Hematopoietic multipotent progenitor cell treated with erythropoietin and hydrocortisone succinate and interleukin-3 and kit ligand, for 6 days (in vitro differentiated cells): ENCODE results near the gene NPHP1.
"Not testable (repeated sequence)": the region's sequence is repeated elsewhere in the genome, so short reads cannot be mapped to it uniquely, and the experiment has no call there.

ENCODE experiments used
- DNase-seq: peaks from one replicate; pipeline ENCODE4 v3.0.0-alpha.2; 2015

The NPHP1 gene

GRCh38 chr2:110204408-110205385 lies at the start of gene NPHP1:
Gene NPHP1 (minus strand): TSS chr2:110205013. CDS start chr2:110204968, 45 bp downstream.
- peak; percentile 87 for DNase-seq

- DNase-seq, result not testable (repeated sequence)
These were observed 43.4 kb upstream of the NPHP1 start for GRCh38 chr2:110248081-110248795.

GRCh38 chr2:110245488-110246435 lies 40.9 kb upstream of the NPHP1 start:
- DNase-seq, result not testable (repeated sequence)

- not testable (repeated sequence) for DNase-seq
These were observed 38.5 kb upstream of the NPHP1 start for GRCh38 chr2:110243283-110243682.

- not testable (repeated sequence) for DNase-seq
These were observed 29.7 kb upstream of the NPHP1 start for GRCh38 chr2:110234514-110234913.

GRCh38 chr2:110229886-110230285 lies 25.1 kb upstream of the NPHP1 start:
- DNase-seq, result not testable (repeated sequence)

- not testable (repeated sequence) for DNase-seq
These were observed 17.8 kb upstream of the NPHP1 start for GRCh38 chr2:110222626-110223025.

GRCh38 chr2:110221938-110222337 lies 17.1 kb upstream of the NPHP1 start:
- no peak for DNase-seq

- DNase-seq, result no peak
These were observed 15.4 kb upstream of the NPHP1 start for GRCh38 chr2:110220190-110220564.

- no peak for DNase-seq
These were observed 14.8 kb upstream of the NPHP1 start for GRCh38 chr2:110219496-110220189.

GRCh38 chr2:110218889-110219288 lies 14.1 kb upstream of the NPHP1 start:
- DNase-seq, result not testable (repeated sequence)

GRCh38 chr2:110216803-110217202 lies 12.0 kb upstream of the NPHP1 start:
- no peak for DNase-seq

- DNase-seq, result no peak
These were observed 11.4 kb upstream of the NPHP1 start for GRCh38 chr2:110216199-110216598.

GRCh38 chr2:110215566-110216158 lies 10.8 kb upstream of the NPHP1 start:
- DNase-seq, result no peak

GRCh38 chr2:110215091-110215490 lies 10.3 kb upstream of the NPHP1 start:
- no peak for DNase-seq

GRCh38 chr2:110213522-110213921 lies 8.7 kb upstream of the NPHP1 start:
- not testable (repeated sequence) for DNase-seq

- DNase-seq, result peak; percentile 83
These were observed 7.4 kb upstream of the NPHP1 start, which contains the start of gene MTLN for GRCh38 chr2:110211938-110212858. Gene MTLN (minus strand): TSS chr2:110212547. CDS start chr2:110212525, 22 bp downstream.

- peak; percentile 49 for DNase-seq
These were observed 1.0 kb upstream of the NPHP1 start for GRCh38 chr2:110205660-110206455.

GRCh38 chr2:110198016-110198415 lies 6.8 kb downstream of the NPHP1 start:
- DNase-seq, result no peak
